GM18870 (cell line): ENCODE measurements around the gene GP1BB.

Experiments used
- ATAC-seq: cut with Tn5 transposase; IDR thresholded peaks from one replicate; pipeline ENCODE4 v1.9.1; 2021; ENCODE audit warnings: moderate library complexity; ENCODE audit not compliant: unreplicated experiment

The GP1BB gene

DNA sequence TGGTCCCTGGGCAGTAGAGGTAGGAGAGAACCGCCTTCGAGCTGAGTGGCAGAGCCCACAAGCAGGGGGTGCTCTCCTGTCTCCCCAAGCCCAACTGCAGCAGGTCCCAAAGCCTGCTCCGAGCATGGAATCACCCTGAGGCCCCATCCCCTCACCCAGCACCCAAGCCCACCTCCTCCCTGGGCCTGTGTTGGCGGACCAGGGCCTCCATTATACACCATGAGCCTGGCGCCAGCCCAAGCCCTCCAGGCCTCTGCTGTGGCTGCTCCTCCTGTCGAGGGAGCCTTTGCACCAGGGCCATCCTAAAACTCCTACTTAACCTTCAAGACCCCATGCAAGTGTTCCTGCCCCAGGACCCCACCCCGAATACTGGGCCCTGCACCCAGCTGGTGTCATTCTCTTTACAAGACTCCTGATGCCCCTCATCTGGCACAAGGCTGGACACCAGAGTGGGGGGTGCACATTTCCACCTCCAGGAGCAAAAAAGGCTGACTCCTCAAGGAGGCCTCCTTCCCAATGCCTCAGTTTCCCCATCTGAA lies 16.6 kb downstream of the GP1BB start:
- no peak for ATAC-seq

DNA sequence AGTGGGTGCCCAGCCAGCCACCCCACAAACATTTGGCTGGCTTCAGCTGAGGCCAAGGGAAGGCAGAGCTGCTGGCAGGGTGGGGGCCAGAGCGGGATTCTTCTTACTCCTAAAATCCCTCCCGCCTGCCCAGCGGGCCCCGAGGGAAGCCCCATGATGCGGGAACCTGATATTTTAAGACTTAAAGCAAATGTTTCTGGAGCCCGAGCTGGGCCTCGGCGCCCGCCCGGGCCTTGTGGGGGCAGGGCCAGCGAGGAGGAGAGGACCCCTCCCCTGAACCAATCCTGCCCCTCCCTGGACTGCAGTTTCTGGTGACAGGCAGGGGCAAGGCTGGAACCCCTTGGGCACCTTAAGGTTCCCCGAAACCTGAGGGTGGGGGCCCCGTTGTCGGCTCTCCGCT lies 17.2 kb downstream of the GP1BB start:
- ATAC-seq, result no peak

DNA sequence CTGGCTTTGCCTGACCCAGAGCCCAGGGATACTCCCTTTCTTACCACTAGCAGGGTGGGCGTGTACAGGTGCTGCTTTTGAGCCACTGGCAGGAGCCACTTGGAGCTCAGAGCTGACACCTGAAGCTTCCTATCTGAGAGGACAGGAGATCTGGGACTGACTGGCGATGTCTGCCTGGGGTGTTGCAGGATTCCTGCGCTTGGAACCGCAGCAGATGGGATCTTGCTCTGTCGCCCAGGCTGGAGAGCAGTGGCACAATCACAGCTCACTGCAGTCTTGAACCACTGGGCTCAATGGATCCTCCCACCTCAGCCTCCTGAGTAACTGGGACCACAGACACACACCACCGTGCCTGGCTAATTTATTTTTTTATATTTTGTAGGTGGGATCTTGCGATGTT lies 17.7 kb downstream of the GP1BB start:
- ATAC-seq, result no peak

DNA sequence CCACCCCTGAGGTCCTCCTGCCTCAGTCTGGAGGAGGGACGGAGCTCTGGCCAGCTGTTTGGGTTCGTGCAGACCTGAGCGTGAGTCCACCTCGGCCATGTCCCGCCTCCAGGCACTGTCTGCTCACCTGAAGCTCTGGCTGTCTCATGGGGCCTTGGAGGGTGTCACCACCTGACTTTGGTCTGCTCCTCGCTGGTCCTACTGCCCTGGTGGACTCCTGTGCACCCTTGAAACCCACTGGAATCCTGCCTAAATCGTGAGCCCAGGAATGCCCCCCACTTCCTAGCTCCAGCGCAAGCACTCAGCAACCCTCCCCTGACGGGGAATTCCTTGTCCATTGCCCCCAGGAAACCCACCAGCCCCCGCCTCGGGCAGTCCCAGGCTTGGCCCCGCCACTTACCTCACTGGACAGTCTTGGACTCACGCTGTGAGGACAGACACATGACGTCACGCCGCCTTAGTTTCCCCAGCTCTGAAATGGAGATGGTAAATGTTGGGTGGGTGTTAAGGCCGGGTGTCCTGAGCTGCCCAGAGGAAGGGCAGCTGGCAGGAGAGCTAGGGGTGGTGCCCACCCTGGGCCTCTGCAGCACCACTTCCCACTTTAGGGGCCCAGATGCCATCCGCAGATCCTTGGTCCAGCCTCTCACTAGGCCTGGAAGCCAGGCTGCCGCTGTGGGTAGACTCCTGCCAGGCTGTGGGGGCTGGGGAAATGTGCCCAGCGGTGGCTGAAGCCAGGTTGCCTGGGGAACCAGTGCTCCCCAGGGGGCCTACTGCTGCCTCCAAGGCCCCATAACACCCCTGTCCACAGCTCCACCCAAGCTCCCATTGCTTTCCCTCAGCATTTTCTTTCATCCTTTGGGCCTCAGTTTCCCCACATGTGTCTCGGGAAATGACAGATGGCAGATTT lies 19.1 kb downstream of the GP1BB start:
- no peak for ATAC-seq

DNA sequence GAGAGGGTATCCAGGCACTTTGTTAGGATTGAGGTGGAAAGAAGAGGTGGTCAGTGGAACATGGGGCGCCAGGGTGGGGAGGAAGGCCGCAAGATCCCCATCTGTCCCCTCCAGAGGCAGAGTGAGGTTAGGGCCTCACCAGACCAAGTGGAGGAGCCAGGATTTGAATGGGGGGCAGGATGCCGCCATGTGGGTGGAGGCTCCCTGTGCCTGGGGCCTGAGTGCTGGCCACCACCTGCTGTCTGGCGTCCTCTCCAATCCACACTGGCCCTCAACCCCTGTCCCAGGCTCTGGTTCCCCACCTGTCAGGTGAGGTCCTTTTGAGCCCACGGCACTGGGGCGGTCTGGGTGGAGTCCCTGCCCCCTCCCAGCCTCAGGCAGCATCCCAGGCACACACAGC lies 19.7 kb downstream of the GP1BB start:
- no peak for ATAC-seq

DNA sequence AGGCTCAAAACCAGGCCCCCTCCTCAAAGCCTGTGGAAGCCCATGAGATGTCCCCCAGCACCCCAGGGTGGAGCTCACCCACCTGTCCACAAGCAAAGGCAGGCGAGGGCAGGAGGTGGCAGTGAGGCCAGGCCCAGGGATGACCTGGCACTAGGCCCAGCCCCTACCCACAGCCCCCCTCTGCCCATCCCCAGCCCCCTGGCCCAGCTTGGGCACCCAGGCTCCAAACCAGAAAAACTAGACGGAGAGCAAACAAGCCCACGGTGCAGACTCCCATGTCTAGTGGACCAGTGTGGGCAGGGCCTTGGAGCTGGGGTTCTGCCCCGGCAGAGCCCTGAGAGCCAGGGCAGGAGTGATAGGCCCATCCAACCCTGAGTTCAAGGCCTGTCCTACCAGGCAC lies 20.3 kb downstream of the GP1BB start:
- no peak for ATAC-seq

DNA sequence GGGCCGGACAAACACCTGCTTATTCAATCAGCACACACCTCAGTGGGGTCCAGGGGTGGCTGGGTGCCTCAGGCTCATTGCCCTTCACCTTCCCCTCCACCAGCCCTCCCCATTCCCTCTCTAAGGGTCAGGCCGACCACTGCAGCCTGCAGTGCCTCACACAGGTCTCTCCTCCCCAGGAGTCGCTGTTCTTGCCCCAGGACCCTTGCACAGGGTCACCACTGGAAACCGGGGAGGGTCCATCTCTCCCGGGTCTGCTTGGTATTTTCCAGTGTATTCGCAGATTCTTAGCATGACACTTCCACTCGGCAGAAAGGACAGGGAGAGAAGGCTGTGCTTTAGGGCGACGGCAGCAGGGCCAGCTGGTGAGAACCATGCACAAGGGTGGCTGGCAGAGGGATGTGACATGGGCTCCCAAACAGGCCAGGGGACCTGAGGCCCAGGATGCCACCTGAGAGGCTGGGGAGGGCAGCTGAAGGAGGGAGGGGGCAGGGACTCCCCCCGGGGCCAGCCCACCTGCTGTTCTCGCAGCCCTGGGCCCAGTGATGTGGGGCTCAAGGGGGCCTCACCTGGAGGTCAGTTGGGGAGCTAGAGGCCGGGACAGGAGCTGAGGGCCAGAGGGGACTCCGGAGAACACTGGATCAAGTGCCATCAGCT lies 21.1 kb downstream of the GP1BB start:
- ATAC-seq, result no peak

DNA sequence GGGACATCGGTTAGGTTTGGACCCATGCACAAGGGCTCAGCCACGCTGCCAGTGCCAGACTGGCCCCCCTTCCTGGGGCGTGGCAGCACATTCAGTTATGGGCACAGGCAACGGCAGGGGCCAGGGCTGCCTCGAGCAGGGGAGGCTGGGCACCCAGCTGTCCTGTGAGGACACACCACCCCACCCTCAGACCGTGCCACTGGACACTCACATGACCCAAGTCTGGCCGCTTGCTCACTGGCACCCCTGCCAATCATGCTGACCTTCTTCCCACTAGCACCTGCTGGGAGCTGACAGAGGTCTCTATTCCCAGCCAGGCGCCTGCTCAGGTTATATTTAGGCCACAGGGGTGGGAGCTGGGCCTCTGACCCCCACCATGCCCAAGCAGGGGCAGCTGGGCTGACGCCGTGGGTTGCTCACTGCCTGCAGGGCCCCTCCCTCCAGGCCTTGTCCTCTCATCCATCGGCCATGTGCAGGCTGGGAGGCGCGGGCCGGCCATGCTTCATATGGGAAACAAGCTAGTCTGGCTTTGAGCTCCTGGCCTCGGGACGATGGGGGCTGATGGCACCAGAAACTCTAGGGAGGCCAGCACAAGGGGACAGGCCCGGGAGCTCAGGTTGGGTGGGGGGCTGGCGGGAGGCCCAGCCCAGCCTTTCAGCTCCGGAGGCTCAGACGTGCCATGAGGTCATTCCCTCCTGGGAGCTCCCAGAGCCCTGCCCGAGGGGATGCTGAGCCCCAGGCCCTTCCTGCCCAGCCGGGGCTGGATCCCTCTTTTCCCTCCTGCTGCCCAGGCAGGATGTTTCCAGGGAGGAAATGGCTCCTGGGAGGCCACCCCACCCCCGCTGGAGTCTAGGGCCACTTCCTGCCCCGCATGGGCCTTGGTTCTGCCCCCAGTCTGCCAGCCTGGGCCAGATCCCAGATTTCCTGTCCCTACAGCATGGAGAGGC lies 22.1 kb downstream of the GP1BB start:
- no peak for ATAC-seq

DNA sequence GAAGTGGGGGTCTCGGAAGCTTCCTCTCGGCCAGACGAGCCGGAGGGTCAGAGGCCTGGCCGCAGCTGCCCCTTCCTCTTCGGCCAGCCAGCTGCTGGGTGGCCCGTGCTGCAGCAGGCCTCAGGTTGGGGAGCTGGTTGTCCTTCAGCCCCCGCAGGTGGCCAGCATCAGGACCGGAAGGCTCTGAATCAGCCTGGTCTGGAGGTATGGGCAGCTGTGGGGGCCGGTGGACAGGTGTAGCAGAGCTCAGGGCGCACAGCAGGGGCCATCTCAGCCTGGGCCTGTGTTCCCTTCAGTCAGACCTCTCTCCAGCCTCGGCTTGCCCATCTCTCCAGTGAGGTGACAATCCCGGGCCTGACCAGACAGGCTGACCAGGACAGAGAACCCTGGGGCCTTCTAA lies 23.4 kb downstream of the GP1BB start:
- no peak for ATAC-seq

DNA sequence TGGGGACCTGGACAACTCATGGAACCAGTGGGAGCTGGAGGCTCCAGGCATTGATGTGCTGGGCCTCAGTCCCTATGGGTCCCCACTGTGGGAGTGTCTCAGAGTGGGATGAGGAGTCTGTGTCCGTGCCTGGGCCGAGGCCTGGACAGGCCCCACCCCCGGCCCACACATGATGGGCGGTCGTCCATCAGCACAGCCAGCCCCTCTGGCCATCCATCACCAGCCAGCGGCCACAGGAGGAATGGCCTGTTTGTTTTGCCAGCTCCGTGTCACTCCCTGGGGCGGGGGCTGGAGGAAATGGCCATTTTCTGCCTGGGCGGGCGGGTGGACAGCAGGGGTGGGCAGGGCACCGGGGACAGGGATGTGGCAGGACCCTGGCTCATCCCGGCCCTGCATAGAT lies 24.2 kb downstream of the GP1BB start:
- ATAC-seq, result no peak

DNA sequence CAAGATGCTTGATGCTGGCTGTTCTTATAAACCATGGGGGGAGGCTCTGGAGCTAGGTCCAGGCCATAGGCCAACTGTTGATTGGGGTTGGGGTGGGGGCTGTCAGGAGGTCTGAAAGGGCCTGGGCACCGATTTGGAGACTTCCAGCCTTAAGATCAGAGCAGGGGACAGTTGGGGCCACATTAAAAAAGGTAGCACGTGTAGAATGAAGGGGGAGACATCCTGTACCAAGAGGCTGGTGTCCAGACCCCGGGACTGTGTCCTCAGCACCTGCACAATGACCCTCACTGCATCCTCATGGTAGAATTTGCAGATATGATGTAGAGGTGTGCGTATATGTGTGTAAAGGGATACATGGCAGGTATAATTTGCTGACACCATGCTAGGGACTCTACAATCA lies 24.8 kb downstream of the GP1BB start:
- no peak for ATAC-seq

DNA sequence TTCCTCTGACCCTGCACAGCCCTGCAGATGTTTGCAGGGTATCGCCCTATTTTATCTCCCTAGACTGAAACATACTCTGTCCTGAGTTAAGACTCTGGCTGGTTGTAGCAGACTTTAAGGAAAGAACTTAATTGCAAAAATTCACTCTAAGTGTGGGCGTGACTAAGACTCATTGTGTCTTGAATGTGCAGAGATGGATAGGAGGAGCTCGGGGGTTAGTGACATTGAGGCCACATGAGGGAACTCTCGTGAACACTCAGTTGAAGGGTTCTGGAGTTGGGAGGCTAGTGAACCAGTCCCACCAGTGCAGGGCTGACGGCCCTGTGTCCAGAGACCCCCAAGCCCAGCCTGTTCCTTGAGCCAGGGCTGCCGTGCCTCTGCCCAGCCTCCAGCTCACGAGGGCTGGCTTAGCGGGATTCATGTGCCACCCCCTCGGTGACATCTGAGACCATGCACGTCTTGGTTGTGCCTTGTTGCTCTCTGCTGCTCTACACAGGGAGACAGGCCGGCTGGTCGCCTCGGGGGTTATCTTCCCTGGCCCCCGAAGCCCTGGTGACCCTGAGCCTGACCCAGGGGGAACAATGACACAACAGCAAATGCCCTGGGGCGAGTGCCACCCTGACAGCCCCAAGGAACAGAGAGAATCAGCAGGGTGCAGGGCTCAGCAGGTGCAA lies 25.8 kb downstream of the GP1BB start:
- no peak for ATAC-seq

DNA sequence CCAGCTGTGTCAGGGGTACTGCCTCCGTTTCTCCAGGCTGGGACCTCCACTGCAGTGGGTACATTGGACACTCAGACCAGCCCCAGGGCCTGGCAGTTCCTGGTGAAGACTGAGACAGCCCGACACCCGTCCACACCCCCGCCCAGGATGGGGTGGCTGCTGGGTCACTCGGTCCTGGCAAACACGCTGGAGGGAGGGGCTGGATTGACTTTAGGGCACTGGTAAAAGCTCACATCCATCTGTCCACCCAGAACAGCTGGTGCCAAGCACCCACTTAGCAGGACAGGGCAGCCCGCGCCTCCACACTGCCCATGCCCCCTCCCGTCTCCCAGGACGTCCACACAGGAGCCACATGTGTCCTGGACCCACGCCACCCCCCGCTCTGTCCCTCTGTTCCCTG lies 26.5 kb downstream of the GP1BB start:
- no peak for ATAC-seq

DNA sequence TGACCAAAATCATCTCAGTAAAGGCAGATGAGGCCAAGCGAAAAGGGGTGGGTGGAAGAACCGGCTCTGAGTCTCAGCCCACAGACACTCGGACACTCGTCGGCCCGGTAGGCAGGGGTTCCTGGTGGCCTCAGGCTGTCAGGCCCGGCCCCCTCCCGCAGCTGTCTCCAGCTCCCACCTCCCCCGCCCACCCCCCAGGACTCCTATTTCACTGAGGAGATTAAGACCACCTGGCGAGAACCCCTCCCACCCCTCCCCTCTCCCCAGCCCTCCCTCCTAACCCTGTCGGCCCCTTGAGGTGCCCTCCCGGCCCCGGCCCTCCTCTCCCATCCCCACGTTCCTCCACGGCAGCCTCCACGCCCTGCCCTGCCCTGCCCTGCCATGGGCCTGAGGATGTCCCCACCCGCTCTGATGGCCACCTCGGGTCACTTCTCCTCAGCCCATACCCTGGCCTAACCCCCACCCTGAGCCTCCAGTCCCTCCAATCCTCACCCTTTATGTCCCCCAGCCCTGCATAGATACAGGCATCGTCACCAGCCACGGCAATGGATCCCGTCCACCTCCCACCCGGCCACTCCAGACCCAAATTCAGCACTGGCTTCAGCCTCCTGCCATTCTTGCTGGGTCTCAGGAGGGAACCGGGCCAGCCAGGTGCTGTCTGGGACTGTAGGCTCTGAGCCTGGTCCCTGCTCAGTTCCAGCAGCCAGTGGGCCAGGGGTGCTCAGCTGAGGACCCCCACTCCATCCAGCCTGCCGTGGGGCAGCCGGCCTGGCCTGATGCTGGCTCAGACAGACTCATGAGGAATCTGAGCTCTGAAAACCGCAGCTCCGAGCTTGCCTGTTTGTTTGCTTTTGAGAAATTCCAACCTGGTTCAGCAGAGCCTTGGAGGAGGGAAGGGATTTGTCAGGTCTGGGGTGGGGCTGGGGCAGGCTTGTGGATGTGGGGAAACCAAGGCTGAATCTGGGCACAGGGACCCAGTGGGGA lies 27.5 kb downstream of the GP1BB start:
- no peak for ATAC-seq

DNA sequence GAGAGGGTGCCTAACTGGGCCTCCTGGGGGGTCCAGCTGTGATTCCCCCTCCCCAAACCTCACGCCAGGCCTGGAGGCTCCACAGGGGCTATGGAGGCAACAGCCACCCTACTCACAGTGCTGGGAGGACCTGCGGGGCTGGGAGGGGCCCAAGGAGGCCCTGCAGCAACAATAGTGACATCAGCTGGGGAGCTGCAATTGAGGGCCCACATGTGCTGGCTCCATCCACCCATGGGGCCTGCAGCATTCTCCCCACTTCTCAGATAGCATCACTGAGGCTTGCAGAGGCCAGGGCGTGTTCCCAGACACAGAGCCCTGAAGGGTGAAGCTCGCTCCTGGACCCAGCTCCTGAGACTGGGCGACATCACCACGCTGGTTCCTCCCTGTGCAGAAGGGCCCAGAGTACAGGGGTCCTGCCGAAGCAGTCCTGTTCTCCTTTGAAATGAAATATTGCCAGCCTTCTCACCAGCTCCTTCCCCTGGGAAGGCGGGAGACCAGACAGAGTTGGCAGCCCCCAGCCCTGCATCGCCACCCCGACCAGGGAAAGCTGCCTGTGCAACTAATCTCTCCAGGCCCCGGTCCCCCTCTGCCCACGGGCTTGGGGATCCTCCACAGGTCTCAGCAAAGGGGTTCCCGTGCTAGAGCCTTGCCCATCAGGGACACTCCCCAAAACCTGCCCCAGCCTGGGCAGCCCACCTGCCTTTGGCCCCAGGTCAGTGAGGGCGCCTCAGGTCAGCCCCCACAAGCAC lies 28.3 kb downstream of the GP1BB start:
- ATAC-seq, result no peak

DNA sequence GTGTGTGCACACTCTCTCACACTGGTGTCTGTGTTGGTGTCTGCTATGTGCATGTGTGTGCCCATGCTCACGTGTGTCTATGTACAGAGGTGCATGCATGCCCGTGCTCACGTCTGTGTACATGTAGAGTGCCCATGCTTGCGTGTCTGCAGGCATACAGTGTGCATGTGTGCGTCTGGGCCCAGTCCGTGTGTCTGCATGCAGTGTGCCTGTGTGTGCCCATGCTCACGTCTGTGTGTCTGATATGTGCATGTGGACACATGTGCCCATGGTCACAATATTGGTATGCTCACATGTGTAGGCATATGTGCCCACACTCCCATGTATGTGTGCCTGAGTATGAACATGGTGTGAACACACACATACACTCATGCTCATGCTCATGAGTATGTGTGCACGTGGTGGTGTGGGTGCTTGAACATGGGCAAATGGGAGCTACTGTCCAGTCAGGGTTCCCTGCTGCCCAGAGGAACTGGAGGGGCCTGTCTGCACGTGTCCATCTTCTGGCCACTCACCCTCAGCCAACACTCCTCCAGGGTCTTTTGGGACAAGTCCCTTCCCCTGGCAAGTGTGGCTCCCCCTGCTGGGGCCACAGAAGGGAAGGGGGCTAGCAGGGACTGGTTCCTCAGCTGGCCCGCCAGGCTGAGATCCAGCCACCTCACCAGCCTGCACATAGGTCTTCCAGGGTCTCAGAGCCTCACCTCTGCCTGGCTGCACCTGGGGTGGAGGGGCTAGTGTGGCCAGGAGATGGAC lies 29.9 kb downstream of the GP1BB start:
- ATAC-seq, result no peak

DNA sequence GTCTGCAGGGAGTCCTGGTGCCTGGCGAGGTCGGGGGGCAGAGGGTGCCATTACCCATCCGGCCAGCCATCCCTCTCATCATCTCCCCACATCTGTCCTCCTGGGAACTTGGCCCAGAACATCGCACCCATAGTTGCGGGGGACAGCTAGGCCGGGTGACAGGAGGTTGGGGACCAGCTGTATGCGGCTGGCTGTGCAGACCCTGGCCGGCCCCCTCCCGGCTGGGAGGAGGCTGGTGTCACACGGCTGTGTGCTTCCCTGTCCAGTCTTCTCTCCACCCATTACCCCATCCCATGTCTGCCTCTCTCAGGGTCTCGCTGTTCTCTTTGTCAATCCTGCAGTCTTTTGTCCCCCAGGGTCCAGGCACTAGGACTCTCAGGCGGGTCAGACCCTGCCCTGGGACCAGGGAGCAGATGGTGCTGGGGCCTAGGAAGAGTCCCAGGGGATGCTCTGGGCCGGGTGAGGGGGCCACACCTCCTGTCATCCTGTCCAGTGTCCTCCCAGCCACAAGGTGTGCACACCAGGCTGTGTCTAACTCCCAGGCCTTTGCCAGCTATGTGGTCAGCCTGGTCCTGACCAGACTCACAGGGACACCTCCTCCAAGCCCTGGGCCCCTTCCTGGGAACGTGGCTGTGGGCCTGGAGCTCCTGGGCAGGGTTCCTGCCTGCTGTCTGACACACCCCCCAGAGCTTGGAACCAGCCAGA lies 30.8 kb downstream of the GP1BB start:
- ATAC-seq, result no peak
